Stimulated activated CD4-positive, alpha-beta T cell treated with anti-CD3 and anti-CD28 coated beads, Interleukin-4, amount 100 ng/mL, for 1 hour (primary cell): ENCODE measurements around the gene HAUS2.

Source experiments
- DNase-seq: peaks from one replicate; pipeline ENCODE4 v3.0.0-alpha.2; 2020

The HAUS2 gene

DNA sequence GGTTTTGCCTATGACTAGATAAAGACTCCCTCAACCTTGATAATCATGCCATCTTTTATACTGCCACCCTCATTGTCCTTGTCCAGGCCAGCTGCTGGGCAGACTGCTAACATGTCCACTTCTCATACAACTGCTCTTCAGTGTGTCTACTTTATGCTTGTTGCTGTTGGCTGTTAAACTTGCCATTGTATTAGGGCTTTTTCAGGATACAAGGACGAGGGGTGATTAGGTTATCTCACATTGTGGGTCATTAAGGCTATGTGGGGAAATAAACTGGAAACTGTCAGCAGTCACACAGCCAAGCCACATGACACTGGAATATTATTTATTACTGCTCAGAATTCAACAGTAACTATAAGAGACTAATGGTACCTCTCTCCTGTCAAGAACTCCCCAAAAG, 62.9 kb downstream of the HAUS2 start:
- no peak for DNase-seq

DNA sequence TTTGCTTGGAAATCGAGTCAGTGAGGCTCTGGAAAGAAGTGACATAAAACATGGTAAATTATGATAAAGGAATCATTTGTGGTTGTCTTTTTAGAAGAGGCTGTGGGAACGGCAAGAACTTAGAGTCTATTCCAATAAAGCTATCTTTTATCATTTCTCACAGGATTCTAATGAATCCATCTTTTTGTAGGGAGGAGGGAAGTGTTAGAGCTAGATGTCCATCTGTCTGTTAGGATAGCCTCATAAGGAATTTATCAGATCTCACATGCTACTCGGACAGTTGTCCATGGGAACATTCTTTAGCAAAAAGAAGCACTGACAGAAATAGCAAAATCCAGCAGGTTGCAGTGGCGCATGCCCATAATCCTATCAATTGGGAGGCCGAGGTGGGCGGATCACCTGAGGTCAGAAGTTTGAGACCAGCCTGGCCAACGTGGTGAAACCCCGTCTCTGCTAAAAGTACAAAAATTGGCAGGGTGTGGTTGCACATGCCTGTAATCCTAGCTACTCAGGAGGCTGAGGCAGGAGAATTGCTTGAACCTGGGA, 63.8 kb downstream of the HAUS2 start:
- no peak for DNase-seq

DNA sequence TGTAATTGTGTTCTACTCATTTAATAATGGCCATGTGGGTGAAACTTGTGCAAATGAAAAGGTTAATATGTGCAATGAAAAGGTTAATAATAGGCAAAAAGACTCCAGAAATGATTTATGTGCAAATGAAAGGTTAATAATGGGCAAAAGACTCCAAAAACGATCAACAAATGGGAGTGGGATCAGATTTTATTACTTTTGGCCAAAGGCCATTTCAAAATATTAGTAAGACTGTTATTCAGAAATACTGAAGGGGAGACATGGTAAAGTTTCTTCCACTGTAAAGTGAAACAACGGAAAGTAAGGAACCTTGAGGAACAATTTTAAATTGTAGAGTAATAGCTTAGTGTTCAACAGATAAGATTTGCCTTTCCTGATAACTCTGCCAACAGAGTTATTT, 67.5 kb downstream of the HAUS2 start:
- DNase-seq = no peak
